ENCODE data around the gene CLEC20A.
"Not testable (repeated sequence)": the region's sequence is repeated elsewhere in the genome, so short reads cannot be mapped to it uniquely, and the experiment has no call there.

Gene CLEC20A

DNA sequence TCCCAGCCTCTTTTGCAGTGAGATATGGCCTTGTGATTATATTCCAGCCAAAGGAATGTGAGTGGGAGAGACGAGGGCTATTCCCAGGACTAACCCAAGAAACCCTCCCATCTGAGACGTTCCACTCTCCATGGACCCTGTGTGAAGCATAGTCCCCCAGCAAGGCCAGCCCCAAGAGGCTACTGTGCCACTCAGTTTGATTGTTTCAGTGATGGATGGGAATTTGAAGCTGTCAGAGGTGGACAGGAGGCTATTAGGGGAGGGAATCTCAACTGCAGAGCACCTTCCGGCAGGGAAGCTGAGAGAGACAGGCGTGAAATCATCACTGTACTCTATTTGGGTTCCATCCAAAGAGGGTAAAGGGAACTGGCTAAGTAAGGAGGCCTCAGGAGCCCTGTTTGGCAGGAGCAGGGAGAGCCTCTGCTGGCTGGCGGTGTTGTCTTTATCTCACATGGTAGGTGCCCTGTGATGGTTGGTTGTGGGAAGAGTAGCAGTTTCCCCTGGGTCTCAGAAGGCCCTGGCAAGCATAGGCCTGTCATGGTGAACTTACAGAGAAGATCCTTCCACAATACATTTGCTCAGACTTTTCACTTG lies 12.7 kb upstream of the CLEC20A start:
- TF ChIP-seq, protein P1, sequence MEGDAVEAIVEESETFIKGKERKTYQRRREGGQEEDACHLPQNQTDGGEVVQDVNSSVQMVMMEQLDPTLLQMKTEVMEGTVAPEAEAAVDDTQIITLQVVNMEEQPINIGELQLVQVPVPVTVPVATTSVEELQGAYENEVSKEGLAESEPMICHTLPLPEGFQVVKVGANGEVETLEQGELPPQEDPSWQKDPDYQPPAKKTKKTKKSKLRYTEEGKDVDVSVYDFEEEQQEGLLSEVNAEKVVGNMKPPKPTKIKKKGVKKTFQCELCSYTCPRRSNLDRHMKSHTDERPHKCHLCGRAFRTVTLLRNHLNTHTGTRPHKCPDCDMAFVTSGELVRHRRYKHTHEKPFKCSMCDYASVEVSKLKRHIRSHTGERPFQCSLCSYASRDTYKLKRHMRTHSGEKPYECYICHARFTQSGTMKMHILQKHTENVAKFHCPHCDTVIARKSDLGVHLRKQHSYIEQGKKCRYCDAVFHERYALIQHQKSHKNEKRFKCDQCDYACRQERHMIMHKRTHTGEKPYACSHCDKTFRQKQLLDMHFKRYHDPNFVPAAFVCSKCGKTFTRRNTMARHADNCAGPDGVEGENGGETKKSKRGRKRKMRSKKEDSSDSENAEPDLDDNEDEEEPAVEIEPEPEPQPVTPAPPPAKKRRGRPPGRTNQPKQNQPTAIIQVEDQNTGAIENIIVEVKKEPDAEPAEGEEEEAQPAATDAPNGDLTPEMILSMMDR (IDR thresholded peaks at IDR 0.05; ENCODE audit: control insufficient read depth, extremely low read depth, insufficient read depth), result no peak
- no peak overlapping the region for H3K4me3 ChIP-seq (ENCODE audit: low read depth, low read length)
- DNase-seq (ENCODE audit: low read depth), result no peak

GRCh38 chr1:178506669-178507068 lies 9.9 kb upstream of the CLEC20A start:
- H3K4me3 ChIP-seq (ENCODE audit: low read depth, low read length), result no peak overlapping the region
- DNase-seq (ENCODE audit: low read depth), result no peak
- TF ChIP-seq, protein P1 (IDR thresholded peaks at IDR 0.05; ENCODE audit: control insufficient read depth, extremely low read depth, insufficient read depth), result no peak

DNA sequence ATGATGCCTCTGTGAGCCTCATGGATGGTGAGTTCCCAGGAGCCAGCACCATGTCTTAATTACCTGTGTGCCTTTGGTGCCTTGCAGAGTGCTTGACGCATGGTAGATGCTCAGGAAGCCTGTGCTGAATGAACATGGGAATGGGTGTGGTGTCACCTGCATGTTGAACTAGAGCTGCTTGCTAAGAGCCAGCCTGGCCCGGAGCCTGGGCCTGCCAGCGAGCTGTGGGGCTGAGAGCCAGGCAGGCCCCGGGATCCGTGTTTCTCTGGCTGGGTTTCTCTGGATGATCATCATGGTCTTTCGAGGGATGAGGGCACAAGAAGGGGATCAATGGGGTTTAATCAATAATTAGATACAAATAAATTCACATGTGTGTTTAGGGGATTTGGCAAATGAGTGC lies 9.4 kb upstream of the CLEC20A start:
- TF ChIP-seq, protein P1 (IDR thresholded peaks at IDR 0.05; ENCODE audit: control insufficient read depth, extremely low read depth, insufficient read depth), result no peak
- DNase-seq (ENCODE audit: low read depth), result no peak
- H3K4me3 ChIP-seq (ENCODE audit: low read depth, low read length), result no peak overlapping the region

DNA sequence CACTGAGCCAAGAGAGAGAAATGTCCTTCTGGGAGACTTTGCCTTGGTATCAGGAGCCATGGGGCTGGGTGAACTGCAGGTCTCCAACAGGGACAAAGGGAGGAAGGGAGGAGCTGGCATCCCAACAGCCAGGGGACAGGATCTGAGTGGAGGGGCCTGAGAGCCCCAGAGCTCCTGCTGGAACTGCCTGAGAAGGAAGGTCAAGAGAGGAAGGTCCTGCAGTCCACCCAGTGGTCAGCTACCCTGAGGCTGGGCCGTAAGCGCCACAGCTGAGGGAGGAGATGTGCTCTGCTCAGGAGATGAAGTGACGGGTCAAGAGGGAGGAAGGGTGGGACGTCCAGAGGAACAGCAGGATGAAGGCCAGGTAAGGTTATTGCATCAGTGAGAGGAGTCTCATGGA lies 7.5 kb upstream of the CLEC20A start:
- TF ChIP-seq, protein P1 (IDR thresholded peaks at IDR 0.05; ENCODE audit: control insufficient read depth, extremely low read depth, insufficient read depth), result no peak
- DNase-seq (ENCODE audit: low read depth), result no peak
- no peak overlapping the region for H3K4me3 ChIP-seq (ENCODE audit: low read depth, low read length)

DNA sequence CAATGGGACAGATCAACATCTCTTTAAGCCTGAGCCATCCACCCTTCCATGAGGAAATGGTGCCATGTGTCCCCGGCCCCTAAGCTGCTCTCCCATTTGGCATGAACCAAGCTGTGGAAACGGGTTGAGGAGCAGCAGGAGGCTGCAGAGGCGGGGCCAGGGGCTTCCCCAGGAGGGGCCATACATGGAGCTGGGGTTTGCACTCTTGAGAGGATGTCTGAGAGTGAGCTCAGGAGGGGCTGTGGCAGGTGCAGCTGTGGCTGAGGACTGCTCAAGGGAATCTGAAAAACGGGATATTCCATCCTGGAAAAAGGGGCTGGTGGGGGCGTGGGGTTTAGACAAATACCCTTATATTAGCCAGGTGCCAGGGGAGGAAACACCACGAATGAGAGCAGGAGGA lies 7.1 kb upstream of the CLEC20A start:
- no peak overlapping the region for H3K4me3 ChIP-seq (ENCODE audit: low read depth, low read length)
- DNase-seq (ENCODE audit: low read depth), result no peak
- TF ChIP-seq, protein P1 (IDR thresholded peaks at IDR 0.05; ENCODE audit: control insufficient read depth, extremely low read depth, insufficient read depth), result no peak

- not testable (repeated sequence) for H3K4me3 ChIP-seq (ENCODE audit: low read depth, low read length); DNase-seq (ENCODE audit: low read depth)
Observed at GRCh38 chr1:178503316-178503715, 6.6 kb upstream of the CLEC20A start.

GRCh38 chr1:178502856-178503255 lies 6.1 kb upstream of the CLEC20A start:
- TF ChIP-seq, protein P1 (IDR thresholded peaks at IDR 0.05; ENCODE audit: control insufficient read depth, extremely low read depth, insufficient read depth), result no peak
- DNase-seq (ENCODE audit: low read depth), result no peak
- H3K4me3 ChIP-seq (ENCODE audit: low read depth, low read length), result no peak overlapping the region

Measured in LNCaP clone FGC (cell line).